ENCODE measurements around the gene POGZ.

The POGZ gene

DNA sequence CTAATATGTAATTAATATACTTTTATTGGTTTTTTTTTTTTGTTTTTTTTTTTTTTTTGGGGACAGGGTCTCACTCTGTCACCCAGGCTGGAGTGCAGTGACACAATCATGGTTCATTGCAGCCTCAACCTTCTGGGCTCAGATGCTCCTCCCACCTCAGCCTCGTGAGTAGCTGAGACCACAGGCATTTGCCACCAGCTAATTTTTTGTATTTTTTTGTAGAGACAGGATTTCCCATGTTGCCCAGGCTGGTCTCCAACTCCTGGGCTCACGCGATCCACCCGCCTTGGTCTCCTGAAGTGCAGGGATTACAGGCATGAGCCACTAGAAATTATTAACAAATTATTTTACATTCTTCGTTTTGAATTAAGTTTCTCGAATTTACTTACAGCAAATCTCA is 16.8 kb upstream of the POGZ start:
- Histone ChIP-seq H3K4me2 (ENCODE audit: low read depth, low read length, poor library complexity, severe bottlenecking) (no peak overlapping the region), H3K27me3 (ENCODE audit: low read length) (no peaks in the 10 kb centered on the region; the same call in 1 of the 2 replicates), H3K79me2 (ENCODE audit: insufficient read depth, low read length) (no peaks in the 10 kb centered on the region), H3K9ac (ENCODE audit: low read length) (no peak overlapping the region), H4K20me1 (ENCODE audit: low read depth, low read length) (no peaks in the 10 kb centered on the region), H3K9me2 (replicated peaks; ENCODE audit: insufficient read depth, low read length) (no peaks in the 10 kb centered on the region), H3K36me3 (ENCODE audit: low read length) (no peaks in the 10 kb centered on the region), H3K9me3 (ENCODE audit: insufficient read depth, low read length) (no peaks in the 10 kb centered on the region), H3F3A (ENCODE audit: insufficient read depth) (no peaks in the 10 kb centered on the region), H3K4me3 (ENCODE audit: insufficient read depth, low read length, poor library complexity, severe bottlenecking) (no peak overlapping the region), H2AFZ (ENCODE audit: low read depth, low read length, severe bottlenecking) (no peak overlapping the region), H3K27ac (ENCODE audit: low read depth, low read length) (no peak overlapping the region)
- TF ChIP-seq, protein P1, sequence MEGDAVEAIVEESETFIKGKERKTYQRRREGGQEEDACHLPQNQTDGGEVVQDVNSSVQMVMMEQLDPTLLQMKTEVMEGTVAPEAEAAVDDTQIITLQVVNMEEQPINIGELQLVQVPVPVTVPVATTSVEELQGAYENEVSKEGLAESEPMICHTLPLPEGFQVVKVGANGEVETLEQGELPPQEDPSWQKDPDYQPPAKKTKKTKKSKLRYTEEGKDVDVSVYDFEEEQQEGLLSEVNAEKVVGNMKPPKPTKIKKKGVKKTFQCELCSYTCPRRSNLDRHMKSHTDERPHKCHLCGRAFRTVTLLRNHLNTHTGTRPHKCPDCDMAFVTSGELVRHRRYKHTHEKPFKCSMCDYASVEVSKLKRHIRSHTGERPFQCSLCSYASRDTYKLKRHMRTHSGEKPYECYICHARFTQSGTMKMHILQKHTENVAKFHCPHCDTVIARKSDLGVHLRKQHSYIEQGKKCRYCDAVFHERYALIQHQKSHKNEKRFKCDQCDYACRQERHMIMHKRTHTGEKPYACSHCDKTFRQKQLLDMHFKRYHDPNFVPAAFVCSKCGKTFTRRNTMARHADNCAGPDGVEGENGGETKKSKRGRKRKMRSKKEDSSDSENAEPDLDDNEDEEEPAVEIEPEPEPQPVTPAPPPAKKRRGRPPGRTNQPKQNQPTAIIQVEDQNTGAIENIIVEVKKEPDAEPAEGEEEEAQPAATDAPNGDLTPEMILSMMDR (IDR thresholded peaks at IDR 0.05; ENCODE audit: insufficient read depth, low read length, poor library complexity, severe bottlenecking), result no peak
- TF ChIP-seq EZH2phosphoT487 (conservative IDR thresholded peaks at IDR 0.05; ENCODE audit: low read length), result no peak

GRCh38 chr1:151475175-151475574 is 15.9 kb upstream of the POGZ start:
- no peak overlapping the region for H3K4me3 ChIP-seq (ENCODE audit: insufficient read depth, low read length, poor library complexity, severe bottlenecking)
- no peak overlapping the region for H3K27ac ChIP-seq (ENCODE audit: low read depth, low read length)
- H3K9me2 ChIP-seq (replicated peaks; ENCODE audit: insufficient read depth, low read length), result no peaks in the 10 kb centered on the region
- no peaks in the 10 kb centered on the region for H3F3A ChIP-seq (ENCODE audit: insufficient read depth)
- no peaks in the 10 kb centered on the region for H3K36me3 ChIP-seq (ENCODE audit: low read length)
- H3K27me3 ChIP-seq (ENCODE audit: low read length), result no peaks in the 10 kb centered on the region; the same call in 1 of the 2 replicates
- H4K20me1 ChIP-seq (ENCODE audit: low read depth, low read length), result no peaks in the 10 kb centered on the region
- no peak overlapping the region for H2AFZ ChIP-seq (ENCODE audit: low read depth, low read length, severe bottlenecking)
- H3K9ac ChIP-seq (ENCODE audit: low read length), result no peak overlapping the region
- H3K4me2 ChIP-seq (ENCODE audit: low read depth, low read length, poor library complexity, severe bottlenecking), result no peak overlapping the region
- H3K79me2 ChIP-seq (ENCODE audit: insufficient read depth, low read length), result no peaks in the 10 kb centered on the region
- no peaks in the 10 kb centered on the region for H3K9me3 ChIP-seq (ENCODE audit: insufficient read depth, low read length)
- TF ChIP-seq EZH2phosphoT487 (conservative IDR thresholded peaks at IDR 0.05; ENCODE audit: low read length), result no peak
- TF ChIP-seq, protein P1 (IDR thresholded peaks at IDR 0.05; ENCODE audit: insufficient read depth, low read length, poor library complexity, severe bottlenecking), result no peak

DNA sequence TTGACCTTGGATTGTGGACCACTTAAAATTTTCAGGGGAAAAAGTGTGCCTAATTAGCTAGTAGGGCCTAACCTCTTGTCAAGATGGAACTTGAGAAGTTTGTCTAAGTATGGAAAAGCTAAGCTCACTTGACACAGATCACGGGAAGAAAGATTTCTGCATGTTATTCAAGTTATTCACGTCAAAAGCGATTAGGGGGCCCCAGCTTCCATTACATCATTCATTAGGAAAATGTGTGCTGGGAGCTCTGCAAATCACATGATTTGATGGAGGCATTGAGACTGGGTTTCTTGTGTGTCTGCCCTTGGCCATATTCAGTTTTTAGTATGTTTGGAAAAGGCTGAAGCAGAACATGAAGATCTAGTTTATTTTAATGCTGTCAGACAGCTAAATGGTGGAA is 15.5 kb upstream of the POGZ start:
- H3K4me2 ChIP-seq (ENCODE audit: low read depth, low read length, poor library complexity, severe bottlenecking), result no peak overlapping the region
- H2AFZ ChIP-seq (ENCODE audit: low read depth, low read length, severe bottlenecking), result no peak overlapping the region

More for the DNA sequence above, 15.5 kb upstream of the POGZ start:
- no peak overlapping the region for H3K9ac ChIP-seq (ENCODE audit: low read length)
- no peaks in the 10 kb centered on the region for H3K9me2 ChIP-seq (replicated peaks; ENCODE audit: insufficient read depth, low read length)
- H4K20me1 ChIP-seq (ENCODE audit: low read depth, low read length), result no peaks in the 10 kb centered on the region
- TF ChIP-seq EZH2phosphoT487 (conservative IDR thresholded peaks at IDR 0.05; ENCODE audit: low read length), result no peak
- TF ChIP-seq, protein P1 (IDR thresholded peaks at IDR 0.05; ENCODE audit: insufficient read depth, low read length, poor library complexity, severe bottlenecking), result no peak
- no peaks in the 10 kb centered on the region; the same call in 1 of the 2 replicates for H3K27me3 ChIP-seq (ENCODE audit: low read length)
- no peaks in the 10 kb centered on the region for H3K9me3 ChIP-seq (ENCODE audit: insufficient read depth, low read length)
- no peaks in the 10 kb centered on the region for H3K36me3 ChIP-seq (ENCODE audit: low read length)
- no peaks in the 10 kb centered on the region for H3F3A ChIP-seq (ENCODE audit: insufficient read depth)
- H3K4me3 ChIP-seq (ENCODE audit: insufficient read depth, low read length, poor library complexity, severe bottlenecking), result no peak overlapping the region
- H3K79me2 ChIP-seq (ENCODE audit: insufficient read depth, low read length), result no peaks in the 10 kb centered on the region
- H3K27ac ChIP-seq (ENCODE audit: low read depth, low read length), result no peak overlapping the region
